DMS 273 (cell line): ENCODE measurements around the gene KIAA1671.

ENCODE experiments used
- DNase-seq: peaks from one replicate; lab custom pipeline; 2025; ENCODE audit not compliant: unreplicated experiment; lab: John Stamatoyannopoulos, UW

Gene KIAA1671

GRCh38 chr22:25032066-25032465 lies 79.5 kb downstream of the KIAA1671 start:
- DNase-seq, result no peak

- no peak for DNase-seq
Observed at GRCh38 chr22:25035715-25036114, 83.2 kb downstream of the KIAA1671 start.

GRCh38 chr22:25038239-25038638 lies 85.7 kb downstream of the KIAA1671 start:
- DNase-seq, result no peak

GRCh38 chr22:25038771-25039170 lies 86.3 kb downstream of the KIAA1671 start:
- DNase-seq, result no peak

GRCh38 chr22:25039255-25039654 lies 86.7 kb downstream of the KIAA1671 start:
- DNase-seq, result no peak

- peak; percentile 89 for DNase-seq
Observed at GRCh38 chr22:25039754-25040153, 87.2 kb downstream of the KIAA1671 start.

GRCh38 chr22:25045159-25045558 lies 92.6 kb downstream of the KIAA1671 start:
- DNase-seq, result no peak

- no peak for DNase-seq
Observed at GRCh38 chr22:25048071-25048470, 95.6 kb downstream of the KIAA1671 start.

- peak; percentile 80 for DNase-seq
Observed at GRCh38 chr22:25048659-25049647, 96.4 kb downstream of the KIAA1671 start.

GRCh38 chr22:25049770-25050169 lies 97.3 kb downstream of the KIAA1671 start:
- no peak for DNase-seq

GRCh38 chr22:25050566-25050965 lies 98.0 kb downstream of the KIAA1671 start:
- no peak for DNase-seq

GRCh38 chr22:25051073-25051472 lies 98.6 kb downstream of the KIAA1671 start:
- peak; percentile 30 for DNase-seq

GRCh38 chr22:25051983-25052710 lies 99.6 kb downstream of the KIAA1671 start:
- DNase-seq, result peak; percentile 80

- no peak for DNase-seq
Observed at GRCh38 chr22:25053153-25053805, 100.8 kb downstream of the KIAA1671 start.

GRCh38 chr22:25054943-25055511 lies 102.5 kb downstream of the KIAA1671 start:
- no peak for DNase-seq

GRCh38 chr22:25057013-25057881 lies 104.7 kb downstream of the KIAA1671 start:
- peak; percentile 83 for DNase-seq

- DNase-seq, result no peak
Observed at GRCh38 chr22:25059438-25059837, 106.9 kb downstream of the KIAA1671 start.

GRCh38 chr22:25060522-25061071 lies 108.1 kb downstream of the KIAA1671 start:
- DNase-seq, result no peak

- DNase-seq, result no peak
Observed at GRCh38 chr22:25061134-25061533, 108.6 kb downstream of the KIAA1671 start.
